Small intestine (tissue), 7 donors: ENCODE data around the gene ETFA. TPM values are rescaled to one million over a fixed set of nuclear protein-coding genes. Genes with fewer than 3 reads are reported as not detected.

ENCODE experiments used
- DNase-seq, 2 donors: peaks; one replicate each; pipeline versions ENCODE4 v3.0.0 to v3.0.0-alpha.2; 2013
- FAIRE-seq: peaks from 2 replicates; lab custom pipeline; 2012; peaks lifted over from hg19 to GRCh38; lab: Jason Lieb, UNC
- H3K27ac ChIP-seq, 3 donors: one replicate each; pipeline ENCODE4 v1.5.1; 2013; ENCODE audit warnings: low read length in 2 of 3, mild to moderate bottlenecking in 2 of 3, control low read depth in 1 of 3, inconsistent platforms in 1 of 3, low read depth in 1 of 3, moderate library complexity in 1 of 3
- H3K27me3 ChIP-seq, 3 donors: one replicate each; pipeline ENCODE4 v1.6.1; 2013; ENCODE audit warnings: low read length in 3 of 3, inconsistent platforms in 1 of 3; ENCODE audit not compliant: control insufficient read depth in 3 of 3, insufficient read depth in 3 of 3
- H3K36me3 ChIP-seq, 3 donors: one replicate each; pipeline ENCODE4 v1.6.1; 2013; ENCODE audit warnings: low read length in 3 of 3, inconsistent platforms in 1 of 3, low read depth in 1 of 3, mild to moderate bottlenecking in 1 of 3, moderate library complexity in 1 of 3; ENCODE audit not compliant: control insufficient read depth in 3 of 3, insufficient read depth in 2 of 3
- H3K4me1 ChIP-seq, 3 donors: one replicate each; pipeline ENCODE4 v1.6.1; 2013; ENCODE audit warnings: low read length in 2 of 3, inconsistent platforms in 1 of 3, low read depth in 1 of 3, mild to moderate bottlenecking in 1 of 3, moderate library complexity in 1 of 3; ENCODE audit not compliant: control insufficient read depth in 3 of 3, insufficient read depth in 2 of 3
- H3K4me3 ChIP-seq, 3 donors: one replicate each; pipeline ENCODE4 v1.5.1; 2013; ENCODE audit warnings: low read length in 3 of 3, control low read depth in 1 of 3, inconsistent platforms in 1 of 3, low read depth in 1 of 3, mild to moderate bottlenecking in 1 of 3, moderate library complexity in 1 of 3
- H3K9me3 ChIP-seq, 2 donors: one replicate each; pipeline ENCODE4 v1.6.1; 2013; ENCODE audit warnings: low read depth in 1 of 2, low read length in 1 of 2; ENCODE audit not compliant: control insufficient read depth in 2 of 2, insufficient read depth in 1 of 2
- WGBS, 3 donors: extraction: QIAGEN DNeasy Blood & Tissue Kit; methylation state at CpG; one replicate each; pipeline ENCODE4 v1.1.7; 2013; 5-methylcytosine and 5-hydroxymethylcytosine counted together
- polyA plus RNA-seq, 4 donors: library from polyadenylated mRNA; stranded (reverse) in 3 of 4; unstranded in 1 of 4; fragments of 200-250 nt in 3 of 4; fragments of 120-200 nt in 1 of 4; gene quantifications; one replicate each; pipeline versions ENCODE4 v1.2.1 to v1.2.3, GENCODE V29; 2013
- donor health status: healthy with polysubstance abuse.
- donor health status: control.
- donor health status: control.
- donor health status: Bipolar disorder and iron deficiency.
- donor health status: healthy.

The ETFA gene
- polyA plus RNA-seq, 4 donors: 184 to 346 (median 213) TPM

DNA sequence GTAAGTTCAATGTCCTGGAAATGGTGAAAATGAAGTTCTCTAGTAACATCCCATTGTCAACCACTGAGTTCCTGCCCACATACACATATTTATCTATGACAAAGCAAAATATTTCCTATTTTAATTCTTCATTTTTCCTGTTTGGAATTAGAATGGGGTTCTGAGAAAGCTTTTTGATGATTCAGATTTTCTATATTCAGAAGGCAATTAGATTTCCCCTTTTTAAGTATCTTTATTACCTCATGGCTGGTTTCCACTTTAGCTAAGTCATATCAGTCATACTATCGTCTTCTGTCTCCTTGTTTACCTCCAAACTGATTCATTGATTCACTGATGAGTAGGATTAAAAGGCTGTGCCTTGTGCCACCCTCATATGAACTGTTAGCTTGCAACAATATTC lies 17.9 kb downstream of the ETFA start:
- H3K4me1 ChIP-seq: no peaks in the 10 kb centered on the region
- no peak overlapping the region for H3K27ac ChIP-seq
- no peak for DNase-seq
- H3K9me3 ChIP-seq: no peaks in the 10 kb centered on the region
- H3K27me3 ChIP-seq: no peaks in the 10 kb centered on the region
- FAIRE-seq: no peak
- no peak overlapping the region for H3K4me3 ChIP-seq
- peaks cover 0 to 14% (median 4%) of the 10 kb centered on the region in 3 donors for H3K36me3 ChIP-seq
- whole genome bisulfite sequencing, 3 donors: 31 to 45% (median 33%) methylated on average over 1 of the region's 1 CpG

DNA sequence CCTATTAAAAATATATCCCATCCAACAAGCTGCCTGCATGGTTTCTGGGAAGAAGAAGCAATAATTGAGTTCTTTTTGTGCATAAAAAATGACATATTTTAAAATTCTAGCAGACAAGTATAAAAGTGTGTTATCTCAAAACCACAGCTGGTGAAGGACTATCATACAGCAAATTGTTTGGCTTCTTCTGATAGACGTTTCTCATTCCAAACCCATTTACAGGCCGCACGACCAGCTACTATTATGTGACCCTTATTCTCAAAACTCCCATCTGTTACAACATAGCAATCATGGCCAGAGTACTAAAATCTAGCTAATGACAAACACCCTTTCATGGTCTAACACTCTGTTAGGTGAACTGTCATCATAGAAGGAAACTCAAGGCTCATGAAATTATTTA lies 21.7 kb downstream of the ETFA start:
- no peaks in the 10 kb centered on the region for H3K27me3 ChIP-seq
- H3K27ac ChIP-seq: no peak overlapping the region
- 58 to 81% (median 74%) methylated on average over 3 of the region's 3 CpGs for WGBS, 3 donors
- H3K9me3 ChIP-seq: no peaks in the 10 kb centered on the region
- no peak overlapping the region for H3K4me3 ChIP-seq
- FAIRE-seq (no peak), DNase-seq (no peak)
- peaks cover 0 to 22% (median 9%) of the 10 kb centered on the region in 3 donors for H3K36me3 ChIP-seq
- no peaks in the 10 kb centered on the region for H3K4me1 ChIP-seq

DNA sequence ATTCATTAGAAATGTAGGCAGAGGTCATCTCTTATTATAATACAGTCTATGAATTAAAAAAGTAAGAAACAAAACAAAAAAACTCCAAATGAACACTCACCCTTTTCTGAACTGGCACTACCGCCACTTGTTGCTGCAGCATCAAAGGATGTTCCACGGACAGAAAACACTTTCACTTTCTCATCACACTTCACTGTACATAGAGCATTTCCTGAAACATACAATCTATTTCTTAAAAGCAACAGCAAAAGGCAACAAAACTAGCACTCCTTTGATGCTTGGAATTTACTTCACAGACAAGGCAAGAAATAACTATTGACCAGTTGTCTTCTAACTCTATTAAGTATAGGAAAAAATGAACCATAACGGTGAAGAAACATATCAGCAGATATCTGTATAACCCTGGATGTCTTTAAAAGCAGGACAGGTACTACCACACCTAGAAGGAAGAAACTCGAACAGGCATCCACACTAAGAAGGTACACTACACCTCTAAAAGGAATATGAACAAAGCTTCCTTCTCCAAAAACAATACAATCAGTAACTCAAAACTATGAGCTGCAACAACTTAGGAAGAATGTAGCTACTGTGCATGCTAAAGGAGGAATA lies 24.9 kb downstream of the ETFA start:
- no peaks in the 10 kb centered on the region for H3K4me1 ChIP-seq
- H3K4me3 ChIP-seq: no peak overlapping the region
- no peak overlapping the region for H3K27ac ChIP-seq
- no peaks in the 10 kb centered on the region for H3K27me3 ChIP-seq
- WGBS, 3 donors: 11 to 29% (median 11%) methylated on average over 4 of the region's 4 CpGs
- FAIRE-seq (no peak), DNase-seq (peak in 1 of 2 donors; percentile 60)
- no peaks in the 10 kb centered on the region for H3K9me3 ChIP-seq
- peaks cover 5 to 36% (median 11%) of the 10 kb centered on the region in 3 donors for H3K36me3 ChIP-seq

DNA sequence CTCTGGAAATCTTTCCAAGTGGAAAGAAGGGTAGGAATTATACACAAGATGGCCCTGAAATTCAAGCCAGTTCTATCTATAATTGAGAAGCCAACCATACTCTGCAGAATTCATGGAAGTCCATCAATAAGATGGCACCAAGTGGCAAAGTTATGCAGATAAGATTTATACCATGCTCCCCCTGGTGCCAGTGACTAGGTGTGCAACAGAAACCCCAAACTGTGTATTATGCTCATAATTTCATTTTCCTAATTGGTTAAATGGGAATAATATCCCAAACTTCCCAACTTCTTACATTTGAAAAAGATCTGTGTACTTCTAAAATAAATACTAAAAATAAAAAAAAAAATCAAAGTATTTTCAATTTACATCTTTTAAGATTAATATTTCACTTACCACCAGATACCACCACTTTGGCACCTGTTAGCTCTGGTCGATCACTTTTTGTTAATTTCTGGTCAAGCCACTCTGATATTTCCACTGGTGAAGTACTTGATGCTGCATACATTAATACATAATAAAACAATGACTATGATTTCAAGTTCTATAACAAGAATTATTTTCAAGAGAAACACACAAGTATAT lies 25.9 kb downstream of the ETFA start:
- DNase-seq: no peak
- H3K9me3 ChIP-seq: no peaks in the 10 kb centered on the region
- H3K27me3 ChIP-seq: no peaks in the 10 kb centered on the region
- H3K36me3 ChIP-seq: peaks cover 7 to 40% (median 8%) of the 10 kb centered on the region in 3 donors
- FAIRE-seq: no peak
- 82 to 97% (median 85%) methylated on average over 1 of the region's 1 CpG for WGBS, 3 donors
- no peaks in the 10 kb centered on the region for H3K4me1 ChIP-seq
- H3K27ac ChIP-seq: no peak overlapping the region
- H3K4me3 ChIP-seq: no peak overlapping the region

DNA sequence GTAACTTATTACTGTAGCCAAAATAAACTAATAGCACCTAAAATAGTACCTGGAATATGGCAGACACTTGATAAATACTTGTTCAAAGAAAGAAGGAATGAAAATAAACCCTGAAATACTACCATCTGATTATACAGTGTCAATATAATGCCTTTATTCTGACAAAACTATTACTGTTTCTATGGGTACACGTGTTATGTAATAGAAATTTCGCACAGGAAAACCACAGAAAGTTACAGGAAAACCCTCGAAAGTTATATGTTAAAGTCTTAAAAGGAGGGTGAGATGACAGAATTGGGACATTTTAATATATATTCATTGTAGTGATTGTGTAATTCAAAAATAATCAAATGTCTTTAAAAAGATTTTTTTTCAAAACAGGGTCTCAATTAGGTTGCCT lies 28.8 kb downstream of the ETFA start:
- Histone ChIP-seq H3K27me3 (no peaks in the 10 kb centered on the region), H3K4me3 (no peak overlapping the region), H3K9me3 (no peaks in the 10 kb centered on the region), H3K4me1 (no peaks in the 10 kb centered on the region), H3K36me3 (peaks cover 9 to 38% (median 16%) of the 10 kb centered on the region in 3 donors), H3K27ac (no peak overlapping the region)
- DNase-seq (no peak), FAIRE-seq (no peak)
- WGBS, 3 donors: 53 to 62% (median 55%) methylated on average over 3 of the region's 3 CpGs

DNA sequence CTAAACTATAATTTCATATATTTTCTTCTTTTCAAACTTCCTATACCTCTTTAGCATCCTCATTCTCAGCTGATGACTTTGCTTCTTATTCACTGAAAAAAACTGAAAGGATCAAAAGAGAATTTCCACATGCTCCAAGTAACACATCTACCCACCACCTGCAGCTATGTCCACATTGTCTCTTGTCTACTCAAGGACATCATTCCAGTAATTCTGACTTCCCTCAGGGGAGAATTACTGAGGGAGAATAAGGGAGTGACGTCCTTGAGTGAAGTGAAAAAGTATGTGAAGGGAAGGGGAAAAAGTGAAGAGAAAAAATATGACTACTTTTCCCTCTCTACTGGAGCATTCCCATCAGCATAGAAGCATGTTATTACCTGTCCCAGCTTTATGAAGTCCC lies 32.6 kb downstream of the ETFA start:
- Histone ChIP-seq H3K4me3 (no peak overlapping the region), H3K36me3 (peaks cover 9 to 28% (median 19%) of the 10 kb centered on the region in 3 donors), H3K27ac (no peak overlapping the region)

DNA sequence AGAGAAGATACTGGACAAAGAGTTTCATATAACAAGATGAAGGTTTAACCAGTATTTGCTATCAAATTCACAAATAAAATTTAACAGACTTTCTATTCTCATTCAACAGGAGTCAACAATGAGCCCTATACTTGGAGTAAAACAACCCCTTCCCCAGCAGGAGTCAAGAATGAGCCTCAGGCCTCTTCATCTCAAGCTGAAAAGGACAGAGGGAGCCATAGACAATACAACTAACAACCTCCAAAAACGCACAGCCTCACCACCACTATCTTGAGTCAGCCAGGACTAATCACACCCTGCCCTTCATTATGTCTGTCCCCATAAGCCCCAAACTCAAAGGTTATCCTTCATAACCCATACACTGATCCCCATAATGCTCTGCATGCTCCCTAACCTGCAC lies 36.4 kb downstream of the ETFA start:
- Histone ChIP-seq H3K4me1 (no peaks in the 10 kb centered on the region), H3K27me3 (no peaks in the 10 kb centered on the region), H3K27ac (no peak overlapping the region), H3K4me3 (no peak overlapping the region), H3K9me3 (peaks cover 0 to 5% of the 10 kb centered on the region in 2 donors), H3K36me3 (peaks cover 4 to 20% (median 19%) of the 10 kb centered on the region in 3 donors)
- DNase-seq (no peak), FAIRE-seq (no peak)
- WGBS, 3 donors: 79 to 95% (median 89%) methylated on average over 1 of the region's 1 CpG

More for the DNA sequence above, 32.6 kb downstream of the ETFA start:
- H3K9me3 ChIP-seq: no peaks in the 10 kb centered on the region
- DNase-seq (no peak), FAIRE-seq (no peak)
- H3K27me3 ChIP-seq: no peaks in the 10 kb centered on the region
- WGBS, 3 donors: 100% methylated on average over 1 of the region's 1 CpG
- H3K4me1 ChIP-seq: no peaks in the 10 kb centered on the region

DNA sequence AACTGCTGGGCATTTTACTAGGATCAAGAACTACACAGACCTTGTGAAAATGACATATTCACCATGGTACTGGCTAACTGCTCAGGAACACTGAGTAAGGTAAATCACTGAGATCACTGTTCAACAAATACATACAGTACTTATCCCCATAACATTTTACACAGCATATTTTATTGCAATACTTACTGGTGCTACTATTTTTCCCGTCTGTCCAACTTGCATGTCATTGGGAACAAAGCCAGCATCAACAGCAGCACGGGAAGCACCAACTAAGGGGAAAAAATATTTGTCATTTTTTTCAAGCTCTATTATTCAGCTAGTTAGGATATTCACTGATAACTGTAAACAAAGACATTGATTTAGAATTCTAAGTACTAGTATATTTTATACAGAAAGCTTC lies 37.0 kb downstream of the ETFA start:
- Histone ChIP-seq H3K4me1 (no peaks in the 10 kb centered on the region), H3K9me3 (peaks cover 0 to 8% of the 10 kb centered on the region in 2 donors), H3K36me3 (peaks cover 4 to 23% (median 20%) of the 10 kb centered on the region in 3 donors), H3K4me3 (no peak overlapping the region), H3K27ac (no peak overlapping the region), H3K27me3 (no peaks in the 10 kb centered on the region)
- FAIRE-seq: no peak
- DNase-seq: no peak
- WGBS, 3 donors: 49 to 76% (median 61%) methylated on average over 2 of the region's 2 CpGs
